Measurements from ENCODE around the gene VPS72.

Gene VPS72

GRCh38 chr1:151156515-151156819, 33.5 kb downstream of the VPS72 start, which contains the start of gene TNFAIP8L2:
Gene TNFAIP8L2 (plus strand): TSS chr1:151156649. CDS start chr1:151158698, 2,049 bp downstream.
- no peaks in the 10 kb centered on the region for H3K27me3 ChIP-seq (ENCODE audit: insufficient read depth, poor library complexity, severe bottlenecking)
- TF ChIP-seq, protein P1, sequence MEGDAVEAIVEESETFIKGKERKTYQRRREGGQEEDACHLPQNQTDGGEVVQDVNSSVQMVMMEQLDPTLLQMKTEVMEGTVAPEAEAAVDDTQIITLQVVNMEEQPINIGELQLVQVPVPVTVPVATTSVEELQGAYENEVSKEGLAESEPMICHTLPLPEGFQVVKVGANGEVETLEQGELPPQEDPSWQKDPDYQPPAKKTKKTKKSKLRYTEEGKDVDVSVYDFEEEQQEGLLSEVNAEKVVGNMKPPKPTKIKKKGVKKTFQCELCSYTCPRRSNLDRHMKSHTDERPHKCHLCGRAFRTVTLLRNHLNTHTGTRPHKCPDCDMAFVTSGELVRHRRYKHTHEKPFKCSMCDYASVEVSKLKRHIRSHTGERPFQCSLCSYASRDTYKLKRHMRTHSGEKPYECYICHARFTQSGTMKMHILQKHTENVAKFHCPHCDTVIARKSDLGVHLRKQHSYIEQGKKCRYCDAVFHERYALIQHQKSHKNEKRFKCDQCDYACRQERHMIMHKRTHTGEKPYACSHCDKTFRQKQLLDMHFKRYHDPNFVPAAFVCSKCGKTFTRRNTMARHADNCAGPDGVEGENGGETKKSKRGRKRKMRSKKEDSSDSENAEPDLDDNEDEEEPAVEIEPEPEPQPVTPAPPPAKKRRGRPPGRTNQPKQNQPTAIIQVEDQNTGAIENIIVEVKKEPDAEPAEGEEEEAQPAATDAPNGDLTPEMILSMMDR (IDR thresholded peaks at IDR 0.05; ENCODE audit: poor library complexity, severe bottlenecking) = no peak
- H3K9me3 ChIP-seq (ENCODE audit: severe bottlenecking) = no peaks in the 10 kb centered on the region
- peak; percentile 45; the same call in 2 of the 3 replicates for ATAC-seq (ENCODE audit: low read depth)
- no peak within 1 kb of the TSS for H3K4me3 ChIP-seq (ENCODE audit: severe bottlenecking)
- no peaks in the 10 kb centered on the region for H3K4me1 ChIP-seq (ENCODE audit: insufficient read depth, poor library complexity, severe bottlenecking)
- 0 out of 2 replicates have a peak, but pooled peaks cover 5% of the 10 kb centered on the region for H3K36me3 ChIP-seq (ENCODE audit: low read depth)
- DNase-seq (ENCODE audit: low spot score) = no peak
- H3K27ac ChIP-seq (ENCODE audit: poor library complexity, severe bottlenecking) = no peak within 1 kb of the TSS

DNA sequence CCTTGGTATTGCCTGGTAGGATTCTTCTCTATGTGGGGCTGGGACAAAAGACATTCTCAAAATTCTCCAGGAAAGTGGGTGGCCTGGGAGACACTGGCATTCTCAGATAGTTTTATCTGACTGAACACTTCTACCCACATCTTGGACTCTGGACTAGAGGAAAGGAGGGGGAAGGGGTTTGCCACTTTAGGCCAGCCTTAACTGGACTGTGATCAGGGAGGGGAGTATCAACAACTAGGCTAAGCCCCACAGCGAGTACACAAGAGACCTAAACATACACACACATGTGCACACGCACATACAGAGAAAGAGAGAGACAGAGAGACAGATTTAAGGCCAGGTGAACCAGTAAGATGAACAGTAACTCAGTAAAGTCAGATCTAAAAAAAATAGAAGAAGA, 42.3 kb downstream of the VPS72 start:
- Histone ChIP-seq H3K27ac (ENCODE audit: poor library complexity, severe bottlenecking) (no peak overlapping the region), H3K4me3 (ENCODE audit: severe bottlenecking) (no peak overlapping the region), H3K27me3 (ENCODE audit: insufficient read depth, poor library complexity, severe bottlenecking) (no peaks in the 10 kb centered on the region), H3K9me3 (ENCODE audit: severe bottlenecking) (no peaks in the 10 kb centered on the region), H3K4me1 (ENCODE audit: insufficient read depth, poor library complexity, severe bottlenecking) (no peaks in the 10 kb centered on the region), H3K36me3 (ENCODE audit: low read depth) (no peaks in the 10 kb centered on the region)
- DNase-seq (ENCODE audit: low spot score) = no peak
- no peak for ATAC-seq (ENCODE audit: low read depth)
- TF ChIP-seq, protein P1 (IDR thresholded peaks at IDR 0.05; ENCODE audit: poor library complexity, severe bottlenecking) = no peak

DNA sequence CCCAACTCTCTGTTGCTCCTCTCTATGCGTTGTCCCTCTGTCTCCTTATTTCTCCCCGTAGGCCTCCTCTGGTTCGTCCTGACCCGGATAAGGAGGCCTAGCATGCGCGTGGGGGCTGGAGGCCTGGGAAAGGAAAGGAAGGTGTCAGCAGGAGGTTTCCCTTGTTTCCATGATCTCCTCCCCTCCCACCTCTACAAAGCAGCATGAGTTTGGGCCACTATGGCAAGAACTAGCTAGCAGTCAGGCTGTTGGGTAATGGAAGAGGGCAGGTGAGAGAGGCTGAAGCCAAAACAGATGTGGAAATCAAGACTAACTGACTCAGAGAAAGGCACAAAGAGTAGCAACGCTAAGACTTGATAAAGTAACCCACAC, 42.9 kb downstream of the VPS72 start:
- Histone ChIP-seq H3K4me1 (ENCODE audit: insufficient read depth, poor library complexity, severe bottlenecking) (no peaks in the 10 kb centered on the region), H3K27ac (ENCODE audit: poor library complexity, severe bottlenecking) (no peak overlapping the region), H3K4me3 (ENCODE audit: severe bottlenecking) (peak overlapping the region; percentile 39), H3K36me3 (ENCODE audit: low read depth) (no peaks in the 10 kb centered on the region), H3K27me3 (ENCODE audit: insufficient read depth, poor library complexity, severe bottlenecking) (no peaks in the 10 kb centered on the region), H3K9me3 (ENCODE audit: severe bottlenecking) (no peaks in the 10 kb centered on the region)
- TF ChIP-seq, protein P1 (IDR thresholded peaks at IDR 0.05; ENCODE audit: poor library complexity, severe bottlenecking) = no peak
- ATAC-seq (ENCODE audit: low read depth) (no peak; the same call in 2 of the 3 replicates), DNase-seq (ENCODE audit: low spot score) (no peak)

DNA sequence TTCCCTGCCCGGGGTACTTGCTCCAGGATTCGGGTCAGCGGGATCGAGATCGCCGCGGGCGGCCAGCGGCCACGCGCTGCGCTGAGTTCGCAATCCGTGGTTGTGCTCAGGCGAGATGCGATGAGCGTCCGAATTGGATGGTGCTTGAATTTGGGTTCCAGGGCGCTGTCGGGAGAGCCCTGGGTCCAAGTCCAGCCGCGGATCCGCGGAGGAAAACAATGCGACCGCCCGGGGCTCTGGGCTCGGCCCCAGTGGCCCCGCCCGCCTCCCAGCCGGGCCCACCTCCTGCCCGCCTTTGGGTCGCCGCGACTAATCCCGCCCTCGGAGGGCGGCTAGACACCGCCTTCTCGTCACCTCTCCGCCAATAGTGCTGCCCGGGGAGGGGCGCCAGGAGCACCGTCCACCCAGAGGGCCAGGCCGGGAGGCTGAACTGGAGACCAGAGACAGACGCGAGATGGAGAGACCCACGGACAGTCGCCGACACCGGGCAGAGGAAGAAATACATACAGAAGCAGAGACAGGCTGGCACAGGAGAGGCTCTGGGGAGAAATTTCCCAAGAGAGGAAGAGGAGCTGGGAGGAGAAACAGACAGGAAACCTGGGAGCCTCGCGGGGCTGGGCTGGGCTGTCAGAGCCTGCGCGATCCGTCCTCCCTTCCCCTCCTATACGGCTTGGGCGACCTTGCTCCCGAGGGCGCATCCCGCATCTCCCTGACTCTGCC, 43.4 kb downstream of the VPS72 start, which contains the start of gene SEMA6C:
Gene SEMA6C, minus strand, starts transcription at position 220 of the 720 bp plus-strand sequence. CDS start 4,010 bp downstream, outside the sequence.
- peak; percentile 92 for DNase-seq (ENCODE audit: low spot score)
- TF ChIP-seq, protein P1 (IDR thresholded peaks at IDR 0.05; ENCODE audit: poor library complexity, severe bottlenecking) = no peak
- peak; percentile 98 for ATAC-seq (ENCODE audit: low read depth)
- Histone ChIP-seq H3K27me3 (ENCODE audit: insufficient read depth, poor library complexity, severe bottlenecking) (no peaks in the 10 kb centered on the region), H3K4me3 (ENCODE audit: severe bottlenecking) (peak within 1 kb of the TSS; percentile 39), H3K27ac (ENCODE audit: poor library complexity, severe bottlenecking) (no peak within 1 kb of the TSS), H3K36me3 (ENCODE audit: low read depth) (no peaks in the 10 kb centered on the region), H3K4me1 (ENCODE audit: insufficient read depth, poor library complexity, severe bottlenecking) (no peaks in the 10 kb centered on the region), H3K9me3 (ENCODE audit: severe bottlenecking) (no peaks in the 10 kb centered on the region)

DNA sequence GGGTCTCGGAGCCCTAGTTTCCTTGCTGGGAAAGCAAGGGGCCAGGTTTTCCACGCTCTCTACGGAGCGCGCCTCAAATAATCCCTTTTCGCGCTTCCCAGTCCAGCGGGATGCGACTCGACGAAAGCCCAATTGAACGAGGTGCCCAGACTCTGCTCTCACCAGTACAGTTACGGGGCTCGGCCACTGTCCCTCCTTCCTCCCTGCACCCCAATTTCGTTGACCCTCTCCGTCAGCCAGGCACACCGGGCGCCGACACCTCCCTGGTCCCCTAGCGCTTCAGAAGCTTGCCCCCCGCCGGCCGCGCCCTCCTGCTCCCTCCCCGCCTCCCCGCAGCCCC, 44.0 kb downstream of the VPS72 start:
- Histone ChIP-seq H3K9me3 (ENCODE audit: severe bottlenecking) (no peaks in the 10 kb centered on the region), H3K4me1 (ENCODE audit: insufficient read depth, poor library complexity, severe bottlenecking) (no peaks in the 10 kb centered on the region), H3K36me3 (ENCODE audit: low read depth) (no peaks in the 10 kb centered on the region), H3K4me3 (ENCODE audit: severe bottlenecking) (peak overlapping the region; percentile 39), H3K27ac (ENCODE audit: poor library complexity, severe bottlenecking) (no peak overlapping the region), H3K27me3 (ENCODE audit: insufficient read depth, poor library complexity, severe bottlenecking) (no peaks in the 10 kb centered on the region)
- ATAC-seq (ENCODE audit: low read depth) (no peak; the same call in 2 of the 3 replicates), DNase-seq (ENCODE audit: low spot score) (no peak)
- TF ChIP-seq, protein P1 (IDR thresholded peaks at IDR 0.05; ENCODE audit: poor library complexity, severe bottlenecking) = no peak

All from RWPE2 (cell line).